NCI-H226 (cell line): Measurements from ENCODE around the gene ELOA.
A peak's percentile ranks its signal among the peaks of the same experiment; 100 is the strongest.
"Not testable (repeated sequence)": the region's sequence is repeated elsewhere in the genome, so short reads cannot be mapped to it uniquely, and the experiment has no call there.

Source experiments
- DNase-seq: peaks from one replicate; pipeline ENCODE4 v3.0.0-alpha.2; 2015

Gene ELOA

DNA sequence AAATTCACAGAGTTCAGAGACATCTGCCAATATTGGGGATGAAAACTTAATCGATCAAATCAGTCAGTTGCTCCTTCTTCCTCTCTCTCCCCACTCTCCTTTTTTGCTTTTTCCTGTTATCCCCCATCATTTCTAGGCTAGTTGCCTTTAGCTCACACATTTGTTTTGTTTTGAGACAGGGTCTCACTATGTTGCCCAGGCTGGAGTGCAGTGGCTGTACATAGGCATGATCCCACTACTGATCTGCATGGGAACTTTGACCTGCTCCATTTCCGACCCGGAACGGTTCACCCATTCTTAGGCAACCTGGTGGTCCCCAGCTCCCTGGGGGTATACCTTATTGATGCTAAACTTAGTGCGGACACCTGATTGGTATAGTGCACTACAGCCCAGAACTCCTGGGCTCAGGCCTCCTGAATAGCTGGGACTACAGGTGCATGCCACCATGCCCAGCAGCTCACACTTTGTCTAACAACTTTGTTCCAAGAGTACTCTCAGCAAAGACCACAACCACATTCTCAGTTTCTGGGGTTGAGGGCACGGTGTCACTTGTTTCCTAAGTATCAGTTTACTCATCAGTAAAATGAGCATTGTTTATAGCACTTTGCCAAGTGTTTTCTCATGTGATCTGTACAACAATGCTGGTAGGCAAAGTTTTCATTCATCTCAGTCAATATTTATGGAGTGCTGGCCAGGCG is 6.7 kb upstream of the ELOA start:
- DNase-seq: no peak

DNA sequence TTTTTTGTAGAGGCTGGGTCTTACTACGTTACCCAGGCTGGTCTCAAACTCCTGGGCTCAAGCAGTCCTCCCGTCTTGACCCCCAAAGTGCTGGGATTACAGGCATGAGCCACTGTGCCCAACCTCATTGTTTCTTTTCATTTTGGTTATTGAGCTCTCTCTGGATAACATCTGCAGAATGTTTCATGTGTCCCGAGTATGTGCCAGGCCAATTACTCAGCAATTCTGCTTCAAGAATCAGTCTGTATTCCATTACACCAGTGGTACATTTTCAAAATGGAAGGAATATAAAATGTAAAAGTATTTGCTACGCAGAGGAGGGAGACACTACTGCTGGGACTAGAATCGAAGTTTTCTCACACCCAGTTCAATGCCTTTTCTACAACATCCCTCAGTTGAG is 1.7 kb upstream of the ELOA start:
- DNase-seq: no peak

GRCh38 chr1:23742670-23743286 is 493 bp upstream of the ELOA start:
- no peak for DNase-seq

GRCh38 chr1:23745515-23745914 is 2.2 kb downstream of the ELOA start:
- DNase-seq: peak; percentile 16

DNA sequence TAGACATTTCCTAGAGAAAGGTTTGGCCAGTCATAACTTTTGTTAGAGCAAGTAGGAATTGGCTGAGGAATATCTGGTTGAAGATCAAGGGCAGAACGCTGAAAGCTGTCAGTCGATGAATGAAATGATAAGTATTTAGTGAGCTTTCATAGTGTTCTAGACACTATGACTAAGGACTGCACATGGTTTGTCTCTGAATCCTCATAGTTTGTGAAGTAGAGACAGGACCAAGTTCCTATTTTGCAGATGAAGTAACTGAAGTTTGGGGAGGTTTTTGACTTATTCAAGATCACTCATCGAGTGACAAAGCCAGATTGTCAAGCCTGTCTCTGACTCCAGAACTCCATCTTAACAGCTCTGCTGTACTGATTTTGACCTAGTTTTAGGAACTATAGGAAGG is 4.7 kb downstream of the ELOA start:
- no peak for DNase-seq

- DNase-seq: peak; percentile 8
Measured at GRCh38 chr1:23751050-23751814, 8.0 kb downstream of the ELOA start.

GRCh38 chr1:23751815-23752200 is 8.5 kb downstream of the ELOA start:
- no peak for DNase-seq

GRCh38 chr1:23752909-23753308 is 9.6 kb downstream of the ELOA start:
- DNase-seq: no peak

DNA sequence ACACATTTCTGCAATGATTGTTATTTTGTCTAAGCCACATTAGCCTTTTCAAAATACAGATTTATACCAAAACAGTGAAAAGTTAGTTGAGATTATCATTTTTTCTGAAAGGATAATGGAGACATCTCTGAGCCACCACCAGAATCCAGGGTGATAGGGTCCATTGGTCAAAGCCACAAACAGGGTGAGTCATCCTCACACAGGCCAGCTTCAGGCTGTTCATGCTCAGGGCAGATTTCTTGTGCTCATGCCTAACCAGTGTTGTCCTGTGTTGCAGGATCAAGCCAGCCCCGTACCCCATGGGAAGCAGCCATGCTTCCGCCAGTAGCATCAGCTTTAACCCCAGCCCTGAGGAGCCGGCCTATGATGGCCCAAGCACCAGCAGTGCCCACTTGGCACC is 13.4 kb downstream of the ELOA start:
- peak; percentile 10 for DNase-seq

DNA sequence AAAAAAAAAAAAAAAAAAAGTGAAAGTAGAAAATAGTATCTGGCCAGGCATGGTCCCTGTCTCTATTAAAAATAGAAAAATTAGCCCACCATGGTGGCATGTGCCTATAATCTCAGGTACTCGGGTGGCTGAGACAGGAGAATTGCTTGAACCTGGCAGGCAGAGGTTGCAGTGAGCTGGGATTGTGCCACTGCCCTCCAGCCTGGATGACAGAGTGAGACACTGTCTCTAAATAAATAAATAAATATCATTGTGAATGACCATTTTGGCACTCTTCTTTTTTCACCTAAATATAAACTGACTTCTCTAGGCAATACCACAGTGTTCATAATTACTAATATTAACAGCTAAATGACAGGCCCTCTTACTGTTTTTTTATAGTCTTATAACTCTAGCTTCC is 14.5 kb downstream of the ELOA start:
- no peak for DNase-seq

- no peak for DNase-seq
Measured at GRCh38 chr1:23759277-23759676, 16.0 kb downstream of the ELOA start.

- no peak for DNase-seq
Measured at GRCh38 chr1:23763041-23763577, 19.8 kb downstream of the ELOA start.

GRCh38 chr1:23768733-23769132 is 25.5 kb downstream of the ELOA start:
- no peak for DNase-seq

DNA sequence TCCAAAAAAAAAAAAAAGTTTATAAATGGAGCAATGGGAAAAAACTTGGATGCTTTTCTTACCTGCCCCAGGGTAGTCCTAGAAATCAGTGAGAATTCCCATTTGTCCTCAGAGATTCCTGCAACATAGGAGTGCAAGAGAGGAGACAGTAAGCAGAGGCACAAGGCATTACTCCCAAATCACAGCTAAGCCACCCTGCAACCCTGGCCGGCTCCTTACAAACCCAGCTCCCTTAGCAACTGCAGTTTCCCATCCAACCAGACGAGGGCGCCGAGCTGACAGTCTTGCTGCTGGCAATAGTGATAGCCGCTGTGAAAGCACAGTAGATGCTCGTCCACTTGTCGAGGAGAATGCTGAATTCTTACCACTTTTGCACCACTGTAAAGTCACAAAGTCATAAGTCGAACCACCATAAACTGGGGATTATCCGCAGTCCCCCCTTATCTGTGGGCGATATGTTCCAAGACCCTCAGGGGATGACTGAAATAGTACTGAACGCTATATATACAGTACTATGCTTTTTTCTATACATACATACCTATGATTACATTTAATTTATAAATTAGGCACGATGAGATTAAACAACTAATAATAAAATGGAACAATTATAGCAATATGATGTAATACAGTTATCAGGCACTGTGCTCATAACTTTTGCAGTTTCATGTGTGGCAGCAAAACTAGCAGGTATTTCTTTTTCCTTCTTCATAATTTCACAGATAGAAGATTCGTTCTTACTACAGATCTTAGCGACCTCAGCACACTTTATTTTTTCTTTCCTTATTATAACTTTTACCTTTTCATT is 29.0 kb downstream of the ELOA start:
- peak; percentile 58 for DNase-seq

GRCh38 chr1:23772854-23773242 is 29.6 kb downstream of the ELOA start:
- DNase-seq: no peak

DNA sequence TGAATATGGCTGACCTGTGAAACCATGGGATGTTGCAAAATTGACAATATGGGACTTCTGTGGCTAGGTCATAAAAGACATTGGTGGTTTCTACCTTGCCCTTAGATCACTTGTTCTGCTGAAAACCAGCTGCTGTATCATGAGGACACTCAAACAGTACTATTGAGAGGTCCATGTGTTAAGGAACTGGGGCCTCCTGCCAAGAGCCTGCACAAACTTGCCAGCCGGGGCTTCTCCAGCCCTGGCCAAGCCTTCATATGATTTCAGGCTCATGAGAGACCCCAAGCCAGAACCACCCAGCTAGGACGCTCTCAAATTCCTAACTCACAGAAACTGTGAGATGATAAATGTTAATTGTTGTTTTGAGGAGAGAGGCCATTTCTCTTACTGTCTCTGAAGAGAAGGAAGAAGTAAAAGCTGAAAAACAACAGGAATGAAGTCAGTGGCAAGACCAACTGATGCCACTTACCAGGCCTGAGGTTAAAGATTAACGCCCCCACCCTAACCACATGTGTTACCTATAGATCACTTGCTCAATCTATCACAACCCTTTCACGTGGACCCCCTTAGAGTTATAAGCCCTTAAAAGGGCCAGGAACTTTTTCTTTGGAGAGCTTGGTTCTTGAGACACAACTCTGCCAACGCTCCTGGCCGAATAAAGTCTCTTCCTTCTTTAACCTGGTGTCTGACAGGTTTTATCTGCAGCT is 31.1 kb downstream of the ELOA start:
- no peak for DNase-seq

DNA sequence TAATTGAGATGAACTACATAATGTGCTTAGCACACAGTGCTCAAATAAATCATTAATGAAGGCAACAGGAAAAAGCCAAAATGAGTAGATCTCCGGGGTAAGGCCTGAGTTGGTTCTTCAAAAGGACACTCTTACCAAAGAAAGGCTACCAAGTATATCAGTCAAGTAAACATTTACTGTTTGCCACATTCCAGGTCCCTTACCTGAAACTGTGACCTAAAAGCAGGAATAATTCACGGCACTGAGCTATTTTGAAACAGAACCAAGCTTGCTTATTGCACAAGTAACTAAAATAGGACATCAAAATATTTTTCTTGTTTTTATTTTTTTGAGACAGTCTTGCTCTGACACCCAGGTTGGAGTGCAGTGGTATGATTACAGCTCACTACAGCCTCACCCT is 32.9 kb downstream of the ELOA start:
- no peak for DNase-seq

- DNase-seq: peak; percentile 71
Measured at GRCh38 chr1:23777979-23778814, 34.9 kb downstream of the ELOA start, which contains the start of gene PITHD1. PITHD1 (plus strand) TSS chr1:23778418; CDS start chr1:23778516, 98 bp downstream.

DNA sequence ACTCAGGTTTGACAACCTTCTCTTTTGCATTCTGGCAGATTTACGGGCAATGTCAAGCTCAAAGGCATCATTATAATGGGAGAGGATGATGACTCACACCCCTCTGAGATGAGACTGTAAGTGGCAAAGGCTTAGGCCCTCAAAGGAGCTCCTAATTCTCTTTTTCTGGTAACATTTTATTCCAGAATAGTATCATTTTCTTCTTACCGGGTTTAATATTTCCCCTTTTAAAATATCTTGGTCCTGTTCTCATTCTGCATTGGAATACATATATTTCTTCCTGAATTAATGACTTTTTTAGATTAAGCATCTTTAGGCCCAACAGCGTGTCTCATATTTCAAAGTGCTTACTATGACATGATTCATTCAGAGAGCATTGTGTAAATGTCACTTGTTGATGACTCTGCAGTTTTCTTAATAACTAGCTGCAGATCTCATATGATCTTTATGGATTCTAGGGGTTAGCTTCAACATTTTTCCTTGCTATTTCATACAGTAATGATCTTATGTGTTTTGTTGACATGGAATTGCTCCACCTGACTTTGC is 36.6 kb downstream of the ELOA start:
- DNase-seq: peak; percentile 30

DNA sequence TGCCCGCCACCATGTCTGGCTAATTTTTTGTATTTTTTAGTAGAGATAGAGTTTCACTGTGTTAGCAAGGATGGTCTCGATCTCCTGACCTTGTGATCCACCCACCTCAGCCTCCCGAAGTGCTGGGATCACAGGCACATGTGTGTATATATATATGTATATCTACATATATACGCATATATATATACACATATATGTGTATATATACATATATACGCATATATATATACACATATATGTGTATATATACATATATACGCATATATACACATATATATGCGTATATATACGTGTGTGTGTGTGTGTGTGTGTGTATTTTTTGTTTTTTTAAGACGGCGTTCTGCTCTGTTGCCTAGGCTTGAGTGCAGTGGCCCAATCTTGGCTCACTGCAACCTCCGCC is 39.9 kb downstream of the ELOA start:
- not testable (repeated sequence) for DNase-seq

- DNase-seq: no peak
Measured at GRCh38 chr1:23784846-23785245, 41.6 kb downstream of the ELOA start.
